ENCODE measurements around the gene LGR5. TPM values are rescaled to one million over a fixed set of nuclear protein-coding genes. Genes with fewer than 3 reads are reported as not detected.
"Not testable (repeated sequence)": the region's sequence is repeated elsewhere in the genome, so short reads cannot be mapped to it uniquely, and the experiment has no call there.

The LGR5 gene
- total RNA-seq, 1 donor from 2014 or later = not detected

GRCh38 chr12:71460850-71461609 lies 21.4 kb downstream of the LGR5 start:
- ATAC-seq (no peak), DNase-seq (ENCODE audit: missing footprints) (no peak)
- intact Hi-C loops (cut with DNase I) = no loop called here

DNA sequence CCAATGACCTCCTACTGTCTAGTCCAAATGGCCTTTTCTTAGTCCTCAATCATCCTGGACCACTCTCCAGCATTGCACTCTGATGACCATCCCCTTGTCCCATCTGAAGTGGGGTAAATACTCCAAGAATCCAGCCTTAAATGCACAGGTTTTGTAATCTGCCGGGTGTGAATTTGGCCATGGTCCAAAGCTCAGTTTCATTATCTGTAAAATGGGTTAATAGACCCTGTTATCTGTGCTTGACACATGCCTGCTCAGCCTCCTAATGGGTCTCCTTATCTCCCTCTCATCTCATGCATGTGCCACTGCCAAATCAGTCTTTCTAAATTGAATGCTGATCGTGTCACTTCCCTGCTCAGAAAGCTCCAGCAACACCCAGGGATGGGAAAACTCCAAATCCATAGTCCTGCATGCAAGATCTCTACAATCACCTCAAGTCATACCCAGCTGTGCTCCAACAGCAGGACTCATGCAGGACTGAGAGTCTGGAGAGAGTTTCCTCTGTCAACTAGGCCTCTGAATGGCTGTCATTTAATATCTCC lies 22.3 kb downstream of the LGR5 start:
- intact Hi-C loops (cut with DNase I) = no loop called here
- DNase-seq (ENCODE audit: missing footprints) (no peak), ATAC-seq (no peak)

- ATAC-seq (no peak), DNase-seq (ENCODE audit: missing footprints) (no peak)
- intact Hi-C loops (cut with DNase I) = no loop called here
Observed at GRCh38 chr12:71465796-71466195, 26.2 kb downstream of the LGR5 start.

DNA sequence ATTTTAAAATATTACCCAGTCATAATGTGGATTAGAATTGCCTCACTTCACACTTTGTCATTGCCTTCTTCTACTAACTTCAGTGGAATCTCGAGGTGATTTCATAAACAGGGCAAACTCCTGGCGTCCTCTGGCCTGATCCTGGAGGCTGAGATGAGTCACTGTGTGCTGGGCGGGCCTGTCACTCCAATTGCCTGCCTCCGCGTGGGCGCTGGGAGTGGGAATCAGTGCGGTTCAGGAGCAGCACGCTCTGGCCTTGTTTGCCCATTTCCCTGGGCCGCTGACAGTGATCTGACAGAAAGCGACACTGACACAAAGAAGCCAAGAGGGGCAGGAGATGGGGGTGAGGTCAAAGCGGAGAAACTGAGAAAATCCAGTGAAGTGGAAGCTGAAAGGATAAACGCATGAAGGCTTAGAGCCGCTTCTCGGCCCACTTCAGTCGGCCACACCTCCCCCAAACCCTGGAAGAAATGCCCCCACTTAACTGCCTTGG lies 29.7 kb downstream of the LGR5 start:
- ATAC-seq = no peak
- DNase-seq (ENCODE audit: missing footprints) = no peak
- intact Hi-C loops (cut with DNase I) = no loop called here

DNA sequence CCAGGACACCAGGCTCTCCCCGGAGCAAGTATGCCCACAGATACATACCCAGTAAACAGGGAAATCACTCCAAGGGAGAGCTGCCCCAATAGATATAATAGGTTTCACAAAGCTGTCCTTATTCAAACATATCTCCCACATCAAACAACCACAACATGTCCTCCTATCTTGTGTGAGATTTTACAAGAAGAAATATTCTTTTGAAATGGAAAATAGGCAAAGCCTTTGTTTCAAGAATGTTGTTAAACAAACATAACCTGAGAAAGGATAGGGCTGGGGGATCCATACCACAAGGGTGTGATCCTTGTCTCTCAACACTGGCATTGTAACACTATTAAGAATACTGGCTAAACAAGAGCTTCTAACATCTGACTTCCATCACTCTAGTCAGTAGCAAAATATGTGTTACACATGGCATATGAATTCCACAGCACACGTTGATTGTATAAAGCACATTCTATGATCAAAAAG lies 32.9 kb downstream of the LGR5 start:
- ATAC-seq (no peak), DNase-seq (ENCODE audit: missing footprints) (no peak)
- intact Hi-C loops (cut with DNase I) = no loop called here

DNA sequence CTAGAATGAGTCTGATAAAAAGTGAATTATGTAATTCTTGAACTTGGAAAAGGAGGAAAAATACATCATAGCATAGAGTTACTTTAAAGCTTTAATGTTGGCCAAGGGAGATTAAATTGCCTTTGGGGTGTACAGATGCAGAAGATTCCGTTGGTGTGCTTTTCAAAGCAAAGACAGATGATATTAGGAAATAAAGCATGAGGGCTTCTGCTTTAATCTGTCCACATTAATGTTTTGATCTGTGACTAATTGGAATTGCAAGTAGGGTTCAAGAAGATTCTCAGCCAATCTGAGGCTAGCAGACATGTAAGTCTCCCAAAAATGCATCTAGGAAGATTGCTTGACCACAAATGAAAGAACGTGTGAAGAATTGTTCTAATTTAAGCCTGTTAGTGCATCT lies 35.2 kb downstream of the LGR5 start:
- DNase-seq (ENCODE audit: missing footprints) (no peak), ATAC-seq (no peak)
- intact Hi-C loops (cut with DNase I) = no loop called here

DNA sequence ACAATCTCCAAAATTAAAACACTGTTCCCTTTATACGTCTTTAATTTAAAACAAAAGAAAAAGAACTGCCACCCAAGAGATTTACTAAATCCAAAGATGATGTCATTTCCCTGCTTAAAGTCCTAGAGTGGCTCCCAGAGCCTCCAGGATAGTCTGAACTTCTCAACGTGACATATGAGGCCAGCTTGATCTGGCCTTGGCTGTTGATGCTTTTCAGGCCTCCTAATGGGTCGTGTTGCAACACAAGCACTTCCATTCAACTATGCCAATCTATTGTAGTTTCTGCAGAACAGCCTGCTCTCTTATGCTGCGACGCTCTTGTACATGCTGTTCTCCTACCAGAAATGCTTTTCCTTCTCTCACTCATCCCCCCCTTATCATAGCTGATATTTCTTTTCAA lies 35.7 kb downstream of the LGR5 start:
- intact Hi-C loops (cut with DNase I) = no loop called here
- no peak for DNase-seq (ENCODE audit: missing footprints)
- ATAC-seq = peak; percentile 92

DNA sequence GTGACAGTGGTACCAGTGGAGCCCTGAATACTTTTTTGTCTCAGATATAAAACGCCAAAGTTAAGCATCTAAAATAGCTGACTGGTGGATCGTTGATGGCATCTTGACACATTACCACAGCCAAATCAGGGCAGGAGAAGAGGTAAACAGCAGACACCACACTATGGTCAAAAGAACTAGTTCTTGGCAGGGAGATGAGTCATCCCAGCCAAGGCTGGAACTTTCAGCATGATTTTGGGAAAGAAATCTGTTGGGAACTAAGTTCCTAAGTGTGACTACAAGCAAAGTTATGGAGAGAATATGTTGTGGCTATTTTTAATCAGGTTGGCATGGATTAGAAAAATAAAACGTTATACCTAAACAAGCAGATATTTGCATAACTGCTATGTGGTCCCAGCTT lies 36.9 kb downstream of the LGR5 start:
- intact Hi-C loops (cut with DNase I) = no loop called here

DNA sequence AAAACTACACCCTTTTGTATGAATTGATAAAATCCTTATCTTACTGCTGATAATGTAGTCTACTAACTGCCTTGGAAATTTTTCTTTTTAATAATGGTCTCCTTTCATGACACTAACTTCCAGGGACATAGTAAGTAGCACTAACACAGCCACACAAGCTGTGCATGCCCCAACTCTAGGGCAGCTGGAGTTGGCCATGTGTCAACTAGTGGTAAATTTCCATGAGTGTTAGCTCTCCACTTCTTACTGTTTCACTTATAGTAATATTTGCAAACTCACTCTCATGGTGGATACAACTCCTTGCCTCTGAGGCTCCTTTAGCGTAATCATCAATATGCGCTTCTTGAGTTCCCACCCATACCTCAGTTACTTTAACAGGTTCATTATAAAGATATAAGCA lies 38.0 kb downstream of the LGR5 start:
- no peak for DNase-seq (ENCODE audit: missing footprints)
- no peak for ATAC-seq
- intact Hi-C loops (cut with DNase I) = no loop called here

More for the DNA sequence above, 36.9 kb downstream of the LGR5 start:
- ATAC-seq (peak; percentile 57), DNase-seq (ENCODE audit: missing footprints) (no peak)

DNA sequence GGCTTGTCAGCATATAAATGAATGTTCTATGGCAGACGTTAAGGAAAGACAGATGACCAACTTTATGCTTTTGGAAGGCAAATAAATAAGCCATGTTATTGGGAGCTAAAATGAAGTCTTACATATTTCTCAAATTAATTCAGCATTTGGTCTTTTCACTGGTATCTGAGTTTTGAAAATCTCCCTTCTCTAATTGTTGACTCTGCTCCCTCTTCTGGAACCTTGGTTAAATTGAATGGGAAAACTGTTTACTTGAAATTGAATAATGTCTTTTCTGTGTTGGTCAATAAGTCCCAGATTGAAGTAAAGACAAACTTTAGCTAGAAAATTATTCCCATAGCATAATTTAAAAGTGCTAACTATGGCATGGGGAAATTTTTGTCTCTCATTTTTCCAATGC lies 38.7 kb downstream of the LGR5 start:
- ATAC-seq (no peak), DNase-seq (ENCODE audit: missing footprints) (no peak)
- intact Hi-C loops (cut with DNase I) = no loop called here

- no peak for DNase-seq (ENCODE audit: missing footprints)
- ATAC-seq = no peak
- intact Hi-C loops (cut with DNase I) = no loop called here
Observed at GRCh38 chr12:71484272-71484905, 44.8 kb downstream of the LGR5 start.

DNA sequence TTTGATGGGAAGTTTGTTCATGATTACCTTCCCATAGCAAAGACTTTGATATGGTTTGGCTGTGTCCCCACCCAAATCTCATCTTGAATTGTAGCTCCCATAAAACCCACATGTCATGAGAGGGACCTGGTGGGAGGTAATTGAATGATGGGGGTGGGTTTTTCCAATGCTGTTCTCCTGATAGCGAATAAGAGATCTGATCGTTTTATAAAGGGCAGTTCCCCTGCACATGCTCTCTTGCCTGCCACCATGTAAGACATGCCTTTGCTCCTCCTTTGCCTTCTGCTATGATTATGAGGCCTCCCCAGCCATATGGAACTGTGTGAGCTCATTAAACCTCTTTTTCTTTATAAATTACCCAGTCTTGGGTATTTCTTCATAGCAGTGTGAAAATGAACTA lies 51.2 kb downstream of the LGR5 start:
- intact Hi-C loops (cut with DNase I); ATAC-seq: not testable (repeated sequence)

GRCh38 chr12:71492604-71493003 lies 53.0 kb downstream of the LGR5 start:
- intact Hi-C loops (cut with DNase I) = no loop called here
- ATAC-seq (no peak), DNase-seq (ENCODE audit: missing footprints) (no peak)

More for the DNA sequence above, 51.2 kb downstream of the LGR5 start:
- DNase-seq (ENCODE audit: missing footprints) = not testable (repeated sequence)

GRCh38 chr12:71499834-71500233 lies 60.2 kb downstream of the LGR5 start:
- ATAC-seq (no peak), DNase-seq (ENCODE audit: missing footprints) (no peak)
- intact Hi-C loops (cut with DNase I) = no loop called here

- ATAC-seq (no peak), DNase-seq (ENCODE audit: missing footprints) (no peak)
- intact Hi-C loops (cut with DNase I) = no loop called here
Observed at GRCh38 chr12:71503579-71504391, 64.2 kb downstream of the LGR5 start.

- DNase-seq (ENCODE audit: missing footprints) = no peak
- ATAC-seq = peak; percentile 48
- intact Hi-C loops (cut with DNase I) = no loop called here
Observed at GRCh38 chr12:71504476-71504875, 64.9 kb downstream of the LGR5 start.

- no peak for DNase-seq (ENCODE audit: missing footprints)
- intact Hi-C loops (cut with DNase I) = no loop called here
- ATAC-seq = no peak
Observed at GRCh38 chr12:71509705-71510104, 70.1 kb downstream of the LGR5 start.

- intact Hi-C loops (cut with DNase I) = no loop called here
- ATAC-seq = no peak
- no peak for DNase-seq (ENCODE audit: missing footprints)
Observed at GRCh38 chr12:71517145-71517846, 77.7 kb downstream of the LGR5 start.

DNA sequence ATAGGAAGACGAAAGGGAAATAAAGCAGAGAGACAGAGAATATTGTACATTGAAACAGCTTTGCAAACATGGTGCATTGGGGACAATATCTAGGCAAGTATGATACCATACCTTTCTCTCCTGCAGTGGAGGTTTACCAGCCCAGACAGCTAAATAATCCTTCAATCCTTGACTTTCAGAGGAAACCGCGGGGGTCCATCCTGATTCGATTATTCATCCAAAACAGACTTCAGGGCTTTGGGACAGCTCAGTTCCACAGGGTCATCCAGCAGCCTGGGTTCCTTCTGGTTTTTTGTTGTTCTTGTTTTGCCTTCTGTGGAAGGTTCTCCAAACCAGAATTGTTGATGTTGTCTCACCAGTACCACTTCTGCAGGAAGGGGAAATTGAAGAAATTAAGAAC lies 81.5 kb downstream of the LGR5 start:
- DNase-seq (ENCODE audit: missing footprints) (no peak), ATAC-seq (no peak)
- intact Hi-C loops (cut with DNase I) = no loop called here
